K562 (cell line): ENCODE data around the gene THADA. TPM values are rescaled to one million over a fixed set of nuclear protein-coding genes. Genes with fewer than 3 reads are reported as not detected.

Experiments used
- ATF3 ChIP-seq, 2 experiments: fragments of 450-650 bp in 1 of 2; sonication (generic) in 1 of 2; formaldehyde crosslinking in 1 of 2; IDR thresholded peaks in 1 of 2; conservative IDR thresholded peaks in 1 of 2; 2 replicates each; pipeline versions ENCODE4 v1.6.1 to v1.8.1; 2016 to 2023; ENCODE audit warnings: mild to moderate bottlenecking in 2 of 2, moderate library complexity in 2 of 2, inconsistent platforms in 1 of 2, missing genetic modification reagents in 1 of 2
- DIDO1 ChIP-seq: fragments of 450-650 bp; IDR thresholded peaks from 2 replicates; pipeline ENCODE4 v1.6.1; 2016; ENCODE audit warnings: low read depth, missing biosample characterization, missing genetic modification characterization
- GABPA ChIP-seq: fragments of 200-800 bp; sonication (Bioruptor generic); conservative IDR thresholded peaks from 2 replicates; pipeline ENCODE4 v1.6.1; 2016; ENCODE audit warnings: low read depth, missing genetic modification characterization, missing compliant biosample characterization
- HDGF ChIP-seq: fragments of 450-650 bp; IDR thresholded peaks from 2 replicates; pipeline ENCODE4 v1.6.1; 2016
- HLTF ChIP-seq: fragments of 450-650 bp; IDR thresholded peaks from 2 replicates; pipeline ENCODE4 v1.6.1; 2016
- HNRNPUL1 ChIP-seq: fragments of 200-400 bp; formaldehyde crosslinking; IDR thresholded peaks from 2 replicates; pipeline ENCODE4 v1.6.1; 2017; ENCODE audit warnings: low read length
- KDM4B ChIP-seq, 2 experiments: fragments of 450-650 bp in 1 of 2; sonication (generic) in 1 of 2; IDR thresholded peaks; 2 replicates each; pipeline ENCODE4 v1.6.1; 2016 to 2017; ENCODE audit warnings: borderline replicate concordance in 2 of 2, antibody characterized with exemption in 1 of 2, low read depth in 1 of 2, mild to moderate bottlenecking in 1 of 2
- NCOA6 ChIP-seq: fragments of 450-650 bp; IDR thresholded peaks from 2 replicates; pipeline ENCODE4 v1.6.1; 2017; ENCODE audit warnings: mild to moderate bottlenecking
- NUFIP1 ChIP-seq: fragments of 450-650 bp; IDR thresholded peaks from 2 replicates; pipeline ENCODE4 v1.6.1; 2018; ENCODE audit not compliant: partially characterized antibody
- SMC3 ChIP-seq: conservative IDR thresholded peaks from 2 replicates; pipeline ENCODE4 v1.6.1; 2011; ENCODE audit warnings: low read depth, low read length, improper control_type of control experiment; ENCODE audit not compliant: insufficient read depth
- STAG1 ChIP-seq: sonication (generic); formaldehyde crosslinking; IDR thresholded peaks from 2 replicates; pipeline ENCODE4 v1.5.0; 2020; ENCODE audit warnings: missing genetic modification reagents, borderline replicate concordance
- TEAD2 ChIP-seq: fragments of 450-650 bp; IDR thresholded peaks from 2 replicates; pipeline ENCODE4 v1.6.1; 2016; ENCODE audit warnings: missing genetic modification characterization, control low read depth, missing compliant biosample characterization
- THRAP3 ChIP-seq: fragments of 450-650 bp; IDR thresholded peaks from 2 replicates; pipeline ENCODE4 v1.6.1; 2016; ENCODE audit warnings: mild to moderate bottlenecking, inconsistent platforms, borderline replicate concordance
- WHSC1 ChIP-seq: IDR thresholded peaks from one replicate; pipeline ENCODE4 v1.6.1; 2012; ENCODE audit warnings: low read length, control low read depth, inconsistent platforms
- XRCC5 ChIP-seq: fragments of 200-400 bp; formaldehyde crosslinking; IDR thresholded peaks from 2 replicates; pipeline ENCODE4 v1.6.1; 2017; ENCODE audit warnings: low read depth, mild to moderate bottlenecking, low read length
- YBX1 ChIP-seq: fragments of 450-650 bp; IDR thresholded peaks from 2 replicates; pipeline ENCODE4 v1.7.1; 2016; ENCODE audit warnings: mild to moderate bottlenecking
- ZBTB49 ChIP-seq: sonication (generic); formaldehyde crosslinking; IDR thresholded peaks from 2 replicates; pipeline ENCODE4 v1.8.0; 2022; ENCODE audit warnings: missing genetic modification reagents, mild to moderate bottlenecking, borderline replicate concordance
- ZFP91 ChIP-seq: sonication (generic); formaldehyde crosslinking; IDR thresholded peaks from 2 replicates; pipeline ENCODE4 v1.8.0; 2022; ENCODE audit warnings: mild to moderate bottlenecking, missing genetic modification reagents
- ZNF311 ChIP-seq: fragments of 250-450 bp; sonication (Bioruptor Pico); IDR thresholded peaks from 2 replicates; pipeline ENCODE4 v1.4.0; 2020; ENCODE audit warnings: mild to moderate bottlenecking, moderate library complexity
- ZNF41 ChIP-seq: fragments of 250-450 bp; sonication (Bioruptor Pico); conservative IDR thresholded peaks from 2 replicates; pipeline ENCODE4 v1.4.0; 2020; ENCODE audit warnings: mild to moderate bottlenecking
- ZNF551 ChIP-seq: fragments of 250-450 bp; sonication (Bioruptor Pico); IDR thresholded peaks from 2 replicates; pipeline ENCODE4 v1.5.0; 2021; ENCODE audit warnings: mild to moderate bottlenecking, moderate library complexity
- polyA plus RNA-seq, 8 experiments: library from polyadenylated mRNA; depleted of rRNA in 4 of 8; stranded (reverse) in 5 of 8; unstranded in 3 of 8; fragments of >200 nt; fragmentation: Nextera tagmentation in 2 of 8; fragmentation: Illumina TruSeq in 1 of 8; extraction: Ambion mirVana in 2 of 8; extraction: Trizol in 1 of 8; gene quantifications; 2 replicates each; pipeline versions ENCODE4 v1.2.1 to v1.2.3, GENCODE V29; 2011 to 2014; ENCODE audit warnings: inconsistent platforms in 1 of 8, missing spikeins in 1 of 8
- total RNA-seq, 7 experiments: library from RNA; depleted of rRNA in 6 of 7; stranded (reverse); fragments of >200 nt in 6 of 7; fragmentation: Illumina TruSeq in 2 of 7; extraction: Trizol in 2 of 7; gene quantifications; 2 replicates each; pipeline versions ENCODE4 v1.2.1 to v1.2.3, GENCODE V29; 2011 to 2021; ENCODE audit warnings: low replicate concordance in 1 of 7
- TF ChIP-seq, protein P1 (sequence below): fragments of 250-450 bp; sonication (Bioruptor Pico); IDR thresholded peaks from 2 replicates; pipeline ENCODE4 v1.8.0; 2021; ENCODE audit warnings: borderline replicate concordance, mild to moderate bottlenecking, moderate library complexity; ENCODE audit not compliant: poor library complexity, severe bottlenecking

Gene THADA
- total and polyA plus RNA-seq, 9 of the 15 experiments (the other 6 are each of a cell fraction or from before 2014, with no cell fraction given): 17.8 to 34.7 (median 31.9) TPM

DNA sequence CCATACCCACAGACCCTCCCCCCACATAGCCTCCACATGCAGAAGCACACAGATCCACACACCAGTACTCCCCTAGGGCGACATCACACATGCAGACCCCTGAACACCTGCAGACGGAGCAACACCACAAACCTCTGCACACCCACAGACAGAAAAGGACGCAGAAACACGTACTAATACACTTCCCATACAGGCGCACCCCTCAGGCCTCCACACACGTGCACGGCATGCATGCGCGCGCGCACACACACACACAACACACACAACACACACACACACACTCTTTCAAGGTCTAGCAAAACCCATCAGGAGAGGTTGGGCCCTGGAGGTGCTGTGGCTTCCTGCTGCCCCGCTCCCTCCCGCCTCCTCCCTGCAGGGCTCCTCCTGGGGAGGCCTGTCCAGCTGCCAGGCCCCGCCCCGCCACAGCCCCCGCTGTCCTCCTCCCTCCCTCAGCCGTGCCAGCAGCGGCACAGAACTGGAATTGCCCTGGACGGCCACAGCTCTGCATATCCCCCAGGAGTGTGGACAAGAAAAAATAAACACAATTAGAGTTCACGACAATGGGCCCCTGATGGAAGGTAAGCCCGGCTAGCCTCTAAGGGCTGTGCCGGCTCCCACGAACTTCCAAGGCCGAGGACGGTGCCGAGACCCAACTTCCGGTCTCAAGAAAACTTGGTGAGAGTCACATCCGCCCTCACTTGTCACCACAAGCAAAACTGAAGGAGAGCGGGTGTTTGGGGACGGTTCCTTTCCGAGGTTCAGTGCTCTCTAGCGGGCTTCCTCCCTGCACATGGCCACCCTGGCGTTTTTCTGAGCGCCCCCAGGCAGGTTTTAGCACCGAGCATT, 376.2 kb downstream of the THADA start (continued):
- TF ChIP-seq DIDO1 (tag): no peak
- no peak for TF ChIP-seq HNRNPUL1
- no peak; the same call in 1 of the 2 replicates for TF ChIP-seq SMC3
- no peak for TF ChIP-seq NUFIP1
- no peak for TF ChIP-seq STAG1 (CRISPR knock-in tag)
- peak; percentile 72; the same call in 1 of the 2 replicates for TF ChIP-seq HDGF
- no peak for TF ChIP-seq ZFP91 (CRISPR knock-in tag)
- TF ChIP-seq KDM4B (IDR thresholded peaks at IDR 0.05; ENCODE audit: borderline replicate concordance in 2 of 2, low read depth in 1 of 2): peak in 1 of 2 experiments; percentile 54; a peak in 1 of 4 replicates
- no peak for TF ChIP-seq YBX1
- no peak; the same call in 1 of the 2 replicates for TF ChIP-seq HLTF
- TF ChIP-seq ZNF311 (CRISPR knock-in tag): no peak
- TF ChIP-seq ZBTB49 (CRISPR knock-in tag): no peak
- no peak for TF ChIP-seq NCOA6
- TF ChIP-seq WHSC1: no peak
- TF ChIP-seq TEAD2 (tag): no peak
- TF ChIP-seq, protein P1, sequence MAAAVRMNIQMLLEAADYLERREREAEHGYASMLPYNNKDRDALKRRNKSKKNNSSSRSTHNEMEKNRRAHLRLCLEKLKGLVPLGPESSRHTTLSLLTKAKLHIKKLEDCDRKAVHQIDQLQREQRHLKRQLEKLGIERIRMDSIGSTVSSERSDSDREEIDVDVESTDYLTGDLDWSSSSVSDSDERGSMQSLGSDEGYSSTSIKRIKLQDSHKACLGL: no peak
- peak; percentile 95 for TF ChIP-seq GABPA (tag)
- no peak for TF ChIP-seq XRCC5
- TF ChIP-seq THRAP3: peak; percentile 5
- TF ChIP-seq ZNF551 (CRISPR knock-in tag): no peak
- TF ChIP-seq ZNF41 (CRISPR knock-in tag): no peak
- TF ChIP-seq ATF3 (IDR thresholded peaks at IDR 0.05): no peak; the same call in 1 of the 2 replicates
- 0 out of 2 replicates have a peak, but pooled peaks have one; percentile 27 for TF ChIP-seq ATF3 (CRISPR knock-in tag; conservative IDR thresholded peaks at IDR 0.05)
